ENCODE results near the gene SGK2.

- TF ChIP-seq REST (IDR thresholded peaks at IDR 0.05; ENCODE audit: insufficient read depth in 1 of 2, low read depth in 2 of 2, low read length in 2 of 2) (no peak), POLR2AphosphoS5 (IDR thresholded peaks at IDR 0.05; ENCODE audit: low read depth, low read length) (no peak)
Observed at GRCh38 chr20:43536041-43536816, 22.6 kb upstream of the SGK2 start.
